Immature natural killer cell (primary cell): ENCODE results near the gene VSTM4. TPM values are rescaled to one million over a fixed set of nuclear protein-coding genes. Genes with fewer than 3 reads are reported as not detected.

ENCODE experiments used
- DNase-seq, 3 donors: peaks; one replicate each; pipeline ENCODE4 v3.0.0; 2022; ENCODE audit warnings: mixed read lengths in 1 of 3
- H3K27ac Mint-ChIP-seq, 6 donors: one replicate each; pipeline ENCODE4 v1.8.0; 2020; ENCODE audit warnings: mixed read lengths in 6 of 6, mild to moderate bottlenecking in 5 of 6, inconsistent platforms in 4 of 6, moderate library complexity in 3 of 6
- H3K27me3 Mint-ChIP-seq, 3 donors: one replicate each; pipeline ENCODE4 v1.8.0; 2020 to 2021; ENCODE audit warnings: low read depth in 3 of 3, mild to moderate bottlenecking in 3 of 3, mixed read lengths in 3 of 3, moderate library complexity in 3 of 3, inconsistent platforms in 1 of 3
- H3K36me3 Mint-ChIP-seq, 3 donors: one replicate each; pipeline ENCODE4 v1.8.0; 2020; ENCODE audit warnings: mixed read lengths in 3 of 3, inconsistent platforms in 2 of 3, mild to moderate bottlenecking in 2 of 3
- H3K4me1 Mint-ChIP-seq, 2 donors: one replicate each; pipeline ENCODE4 v1.8.0; 2020; ENCODE audit warnings: inconsistent platforms in 2 of 2, mild to moderate bottlenecking in 2 of 2, mixed read lengths in 2 of 2, moderate library complexity in 1 of 2
- H3K4me3 Mint-ChIP-seq, 5 donors: one replicate each; pipeline ENCODE4 v1.8.0; 2020; ENCODE audit warnings: mild to moderate bottlenecking in 5 of 5, mixed read lengths in 5 of 5, inconsistent platforms in 3 of 5, moderate library complexity in 3 of 5
- H3K9me3 Mint-ChIP-seq, 6 donors: one replicate each; pipeline ENCODE4 v1.8.0; 2020; ENCODE audit warnings: mild to moderate bottlenecking in 6 of 6, mixed read lengths in 6 of 6, inconsistent platforms in 4 of 6, moderate library complexity in 3 of 6
- polyA plus RNA-seq, 3 donors: library from polyadenylated mRNA; unstranded; fragments of 300-500 nt; fragmentation: Illumina TruSeq; gene quantifications; one replicate each; pipeline ENCODE4 v1.2.3, GENCODE V29; 2021

VSTM4 gene
- polyA plus RNA-seq, 3 donors from 2014 or later = 0.03 to 0.12 TPM; not detected in 1

- Mint-ChIP-seq H3K9me3 (peaks cover 0 to 10% (median 1%) of the 10 kb centered on the region in 6 donors), H3K4me1 (no peaks in the 10 kb centered on the region), H3K36me3 (peaks cover 0 to 3% (median 0%) of the 10 kb centered on the region in 3 donors), H3K4me3 (no peak overlapping the region), H3K27me3 (peaks cover 0 to 6% (median 2%) of the 10 kb centered on the region in 3 donors), H3K27ac (no peak overlapping the region)
- DNase-seq = no peak
Measured at GRCh38 chr10:49023071-49023470, 92.3 kb downstream of the VSTM4 start.

- no peaks in the 10 kb centered on the region for H3K4me1 Mint-ChIP-seq
- no peak for DNase-seq
- H3K9me3 Mint-ChIP-seq = peaks cover 0 to 10% (median 1%) of the 10 kb centered on the region in 6 donors
- peaks cover 0 to 3% (median 0%) of the 10 kb centered on the region in 3 donors for H3K36me3 Mint-ChIP-seq
- H3K4me3 Mint-ChIP-seq = no peak overlapping the region
- H3K27ac Mint-ChIP-seq = no peak overlapping the region
- peaks cover 0 to 12% (median 2%) of the 10 kb centered on the region in 3 donors for H3K27me3 Mint-ChIP-seq
Measured at GRCh38 chr10:49021685-49022084, 93.6 kb downstream of the VSTM4 start.

GRCh38 chr10:49015700-49016099 lies 99.6 kb downstream of the VSTM4 start:
- no peak overlapping the region for H3K4me3 Mint-ChIP-seq
- H3K27ac Mint-ChIP-seq = no peak overlapping the region
- peaks cover 0 to 10% (median 1%) of the 10 kb centered on the region in 6 donors for H3K9me3 Mint-ChIP-seq
- peaks cover 0 to 3% (median 0%) of the 10 kb centered on the region in 3 donors for H3K36me3 Mint-ChIP-seq
- H3K4me1 Mint-ChIP-seq = no peaks in the 10 kb centered on the region
- peaks cover 0 to 6% (median 5%) of the 10 kb centered on the region in 3 donors for H3K27me3 Mint-ChIP-seq
- no peak for DNase-seq

DNA sequence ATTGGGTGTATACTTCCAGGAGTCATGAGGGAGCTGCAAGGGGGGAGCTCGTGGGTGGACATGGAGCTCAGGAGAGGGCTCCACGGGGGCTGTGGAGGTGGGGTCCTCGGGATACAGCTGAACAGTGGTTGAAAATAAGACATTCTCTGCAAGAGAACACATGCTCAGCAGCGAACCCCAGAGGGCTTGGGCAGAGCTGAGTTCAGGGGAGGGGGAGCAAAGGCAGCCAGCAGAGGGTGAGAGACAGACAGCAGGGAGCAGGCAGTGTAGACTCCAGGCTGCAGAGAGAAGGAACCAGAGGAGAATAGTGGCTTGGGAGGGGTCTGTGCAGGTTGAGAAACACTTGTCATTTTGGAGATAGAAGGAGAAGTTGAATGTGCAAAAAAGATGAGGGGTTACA lies 102.7 kb downstream of the VSTM4 start:
- no peak overlapping the region for H3K4me3 Mint-ChIP-seq
- H3K27ac Mint-ChIP-seq = no peak overlapping the region
- H3K4me1 Mint-ChIP-seq = peaks cover 0 to 1% of the 10 kb centered on the region in 2 donors
- H3K36me3 Mint-ChIP-seq = no peaks in the 10 kb centered on the region
- H3K27me3 Mint-ChIP-seq = peaks cover 0 to 7% (median 4%) of the 10 kb centered on the region in 3 donors
- no peak for DNase-seq
- no peaks in the 10 kb centered on the region for H3K9me3 Mint-ChIP-seq

- peaks cover 1 to 5% (median 3%) of the 10 kb centered on the region in 3 donors for H3K27me3 Mint-ChIP-seq
- H3K36me3 Mint-ChIP-seq = no peaks in the 10 kb centered on the region
- no peak overlapping the region for H3K4me3 Mint-ChIP-seq
- H3K27ac Mint-ChIP-seq = no peak overlapping the region
- H3K9me3 Mint-ChIP-seq = no peaks in the 10 kb centered on the region
- H3K4me1 Mint-ChIP-seq = peaks cover 0 to 1% of the 10 kb centered on the region in 2 donors
- no peak for DNase-seq
Measured at GRCh38 chr10:49011756-49012155, 103.6 kb downstream of the VSTM4 start.

GRCh38 chr10:49010865-49011264 lies 104.5 kb downstream of the VSTM4 start:
- Mint-ChIP-seq H3K4me3 (no peak overlapping the region), H3K36me3 (no peaks in the 10 kb centered on the region), H3K9me3 (no peaks in the 10 kb centered on the region), H3K27me3 (peaks cover 1 to 5% (median 2%) of the 10 kb centered on the region in 3 donors), H3K27ac (no peak overlapping the region), H3K4me1 (peaks cover 0 to 1% of the 10 kb centered on the region in 2 donors)
- DNase-seq = no peak

GRCh38 chr10:49010295-49010694 lies 105.0 kb downstream of the VSTM4 start:
- Mint-ChIP-seq H3K36me3 (no peaks in the 10 kb centered on the region), H3K9me3 (no peaks in the 10 kb centered on the region), H3K27ac (no peak overlapping the region), H3K27me3 (peaks cover 1 to 5% (median 2%) of the 10 kb centered on the region in 3 donors), H3K4me1 (peaks cover 0 to 1% of the 10 kb centered on the region in 2 donors), H3K4me3 (no peak overlapping the region)
- no peak for DNase-seq

- H3K4me3 Mint-ChIP-seq = no peak overlapping the region
- no peaks in the 10 kb centered on the region for H3K9me3 Mint-ChIP-seq
- no peak overlapping the region for H3K27ac Mint-ChIP-seq
- peaks cover 0 to 1% of the 10 kb centered on the region in 2 donors for H3K4me1 Mint-ChIP-seq
- H3K36me3 Mint-ChIP-seq = no peaks in the 10 kb centered on the region
- no peak for DNase-seq
- peaks cover 1 to 5% (median 2%) of the 10 kb centered on the region in 3 donors for H3K27me3 Mint-ChIP-seq
Measured at GRCh38 chr10:49009199-49009979, 105.9 kb downstream of the VSTM4 start.

DNA sequence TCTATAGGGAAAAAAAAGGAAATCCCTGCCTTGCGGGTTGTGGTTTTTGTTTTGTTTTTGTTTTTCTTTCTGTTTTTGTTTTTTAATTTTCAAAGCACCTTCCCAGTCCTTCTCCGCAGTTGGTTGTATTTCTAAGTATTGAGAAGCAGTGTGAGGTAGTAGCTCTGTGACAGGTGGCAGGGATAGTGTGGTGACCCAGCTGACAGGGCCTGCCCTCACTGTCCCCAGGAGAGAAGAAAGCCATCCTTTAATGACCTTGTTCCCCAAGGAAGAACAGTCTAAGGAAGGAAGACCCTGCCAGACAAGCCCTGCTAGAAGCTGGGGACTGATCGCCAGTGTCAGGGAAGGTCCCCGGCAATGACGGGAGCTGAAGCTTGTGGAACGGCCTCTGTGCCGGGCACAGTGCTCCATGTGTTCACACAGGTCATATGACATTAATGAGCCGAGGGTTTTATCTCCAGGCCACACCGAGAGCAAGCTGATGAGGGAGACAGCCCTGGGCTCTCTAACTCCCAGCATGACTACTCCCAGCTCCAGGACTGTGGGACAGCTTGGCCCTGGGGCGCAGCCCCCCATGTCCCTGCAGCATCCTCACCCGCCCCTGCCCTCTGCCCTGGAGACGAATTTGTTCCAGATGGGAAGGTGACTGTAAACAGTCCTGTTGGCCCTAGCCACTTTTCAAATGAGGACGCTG lies 106.7 kb downstream of the VSTM4 start:
- H3K9me3 Mint-ChIP-seq = no peaks in the 10 kb centered on the region
- H3K27ac Mint-ChIP-seq = no peak overlapping the region
- H3K36me3 Mint-ChIP-seq = no peaks in the 10 kb centered on the region
- DNase-seq = no peak
- peaks cover 0 to 1% of the 10 kb centered on the region in 2 donors for H3K4me1 Mint-ChIP-seq
- H3K27me3 Mint-ChIP-seq = peaks cover 1 to 5% (median 2%) of the 10 kb centered on the region in 3 donors
- H3K4me3 Mint-ChIP-seq = no peak overlapping the region

- Mint-ChIP-seq H3K4me3 (no peak overlapping the region), H3K27ac (no peak overlapping the region), H3K27me3 (peaks cover 1 to 5% (median 3%) of the 10 kb centered on the region in 3 donors), H3K9me3 (no peaks in the 10 kb centered on the region), H3K36me3 (no peaks in the 10 kb centered on the region), H3K4me1 (peaks cover 0 to 1% of the 10 kb centered on the region in 2 donors)
- no peak for DNase-seq
Measured at GRCh38 chr10:49008091-49008490, 107.2 kb downstream of the VSTM4 start.

GRCh38 chr10:49007129-49007528 lies 108.2 kb downstream of the VSTM4 start:
- peaks cover 0 to 1% of the 10 kb centered on the region in 2 donors for H3K4me1 Mint-ChIP-seq
- H3K9me3 Mint-ChIP-seq = no peaks in the 10 kb centered on the region
- DNase-seq = no peak
- H3K36me3 Mint-ChIP-seq = no peaks in the 10 kb centered on the region
- H3K4me3 Mint-ChIP-seq = no peak overlapping the region
- H3K27ac Mint-ChIP-seq = no peak overlapping the region
- peaks cover 1 to 4% (median 2%) of the 10 kb centered on the region in 3 donors for H3K27me3 Mint-ChIP-seq

DNA sequence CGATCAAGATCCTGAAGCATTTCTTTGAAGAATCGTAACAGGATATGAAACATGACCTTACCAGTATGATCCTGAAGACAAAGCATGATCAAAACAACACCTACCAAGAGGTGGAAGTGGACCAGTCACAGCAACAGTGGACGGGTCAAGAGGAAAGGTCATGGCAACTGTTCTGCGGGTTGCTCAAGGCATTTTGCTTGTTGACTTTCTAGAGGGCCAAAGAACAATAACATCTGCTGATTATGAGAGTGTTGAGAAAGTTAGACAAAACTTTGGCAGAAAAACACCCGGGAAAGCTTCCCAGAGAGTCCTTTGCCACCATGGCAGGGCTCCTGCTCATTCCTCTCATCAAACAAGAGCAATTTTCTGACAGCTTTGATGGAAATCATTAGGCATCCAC lies 110.1 kb downstream of the VSTM4 start:
- Mint-ChIP-seq H3K4me3 (no peak overlapping the region), H3K27ac (no peak overlapping the region), H3K36me3 (no peaks in the 10 kb centered on the region), H3K9me3 (no peaks in the 10 kb centered on the region), H3K27me3 (peaks cover 2 to 4% (median 3%) of the 10 kb centered on the region in 3 donors), H3K4me1 (peaks cover 0 to 1% of the 10 kb centered on the region in 2 donors)
- DNase-seq = no peak

- Mint-ChIP-seq H3K27ac (no peak overlapping the region), H3K36me3 (no peaks in the 10 kb centered on the region), H3K4me3 (no peak overlapping the region), H3K9me3 (no peaks in the 10 kb centered on the region), H3K27me3 (peaks cover 2 to 6% (median 4%) of the 10 kb centered on the region in 3 donors), H3K4me1 (no peaks in the 10 kb centered on the region)
- no peak for DNase-seq
Measured at GRCh38 chr10:49001870-49002672, 113.3 kb downstream of the VSTM4 start.
